Measurements from ENCODE around the gene CDKN1B. TPM values are rescaled to one million over a fixed set of nuclear protein-coding genes. Genes with fewer than 3 reads are reported as not detected.

The CDKN1B gene
- total and polyA plus RNA-seq, 2 of the 13 experiments (the other 11 are each of a cell fraction or from before 2014, with no cell fraction given): 20.1 to 37.2 TPM

- TF ChIP-seq ZNF383 (CRISPR knock-in tag; IDR thresholded peaks at IDR 0.05; ENCODE audit: borderline replicate concordance) (no peak), ZNF451 (CRISPR knock-in tag; IDR thresholded peaks at IDR 0.05) (no peak), FOXC1 (CRISPR knock-in tag; IDR thresholded peaks at IDR 0.05; ENCODE audit: borderline replicate concordance) (no peak), MED1 (CRISPR knock-in tag; IDR thresholded peaks at IDR 0.05) (peak; percentile 62), DMAP1 (CRISPR knock-in tag; IDR thresholded peaks at IDR 0.05) (peak; percentile 64), POLR2G (IDR thresholded peaks at IDR 0.05; ENCODE audit: low read depth, low read length) (peak; percentile 26), SNAPC4 (CRISPR knock-in tag; IDR thresholded peaks at IDR 0.05) (0 out of 2 replicates have a peak, but pooled peaks have one; percentile 61), ZNF768 (CRISPR knock-in tag; IDR thresholded peaks at IDR 0.05) (0 out of 2 replicates have a peak, but pooled peaks have one; percentile 6), CEBPZ (IDR thresholded peaks at IDR 0.05; ENCODE audit: low read length) (no peak), SRSF4 (IDR thresholded peaks at IDR 0.05; ENCODE audit: low read depth, low read length, poor library complexity, severe bottlenecking) (no peak), ZNF138 (CRISPR knock-in tag; IDR thresholded peaks at IDR 0.05; ENCODE audit: low read depth) (no peak), MBNL3 (CRISPR knock-in tag; conservative IDR thresholded peaks at IDR 0.05) (no peak), YEATS2 (CRISPR knock-in tag; IDR thresholded peaks at IDR 0.05; ENCODE audit: borderline replicate concordance) (no peak), KAT8 (CRISPR knock-in tag; IDR thresholded peaks at IDR 0.05) (no peak), ZNF234 (CRISPR knock-in tag; conservative IDR thresholded peaks at IDR 0.05) (no peak), ZNF644 (CRISPR knock-in tag; IDR thresholded peaks at IDR 0.05; ENCODE audit: low read depth) (no peak), ZNF10 (CRISPR knock-in tag; IDR thresholded peaks at IDR 0.05; ENCODE audit: borderline replicate concordance, low read depth) (no peak), ZSCAN31 (CRISPR knock-in tag; IDR thresholded peaks at IDR 0.05; ENCODE audit: low read depth) (0 out of 2 replicates have a peak, but pooled peaks have one; percentile 36), MXI1 (IDR thresholded peaks at IDR 0.05; ENCODE audit: borderline replicate concordance, low read depth, low read length) (peak; percentile 13; the same call in 1 of the 3 replicates), ZNF20 (CRISPR knock-in tag; IDR thresholded peaks at IDR 0.05) (no peak)
These were observed 8.2 kb downstream of the CDKN1B start (continued) for GRCh38 chr12:12725086-12725955.
